NCI-H1930 (cell line): ENCODE data around the gene GPR119.
"Not testable (repeated sequence)": the region's sequence is repeated elsewhere in the genome, so short reads cannot be mapped to it uniquely, and the experiment has no call there.

ENCODE experiments used
- DNase-seq, 2 experiments: peaks; one replicate each; lab custom pipeline; 2025; lab: John Stamatoyannopoulos, UW

The GPR119 gene

GRCh38 chrX:130385520-130385919, at the start of gene GPR119:
Gene GPR119, minus strand, starts transcription at chrX:130385674. Its CDS starts 227 bp downstream, at chrX:130385447.
- DNase-seq: no peak

- DNase-seq: not testable (repeated sequence)
These were observed 43.8 kb upstream of the GPR119 start for GRCh38 chrX:130429236-130429635.

GRCh38 chrX:130426531-130426930, 41.1 kb upstream of the GPR119 start:
- no peak for DNase-seq

- no peak for DNase-seq
These were observed 33.8 kb upstream of the GPR119 start for GRCh38 chrX:130419263-130419662.

- no peak for DNase-seq
These were observed 33.3 kb upstream of the GPR119 start for GRCh38 chrX:130418740-130419139.

GRCh38 chrX:130418066-130418465, 32.6 kb upstream of the GPR119 start:
- no peak for DNase-seq

GRCh38 chrX:130416785-130417184, 31.3 kb upstream of the GPR119 start:
- no peak for DNase-seq

- DNase-seq: no peak
These were observed 29.7 kb upstream of the GPR119 start for GRCh38 chrX:130415201-130415600.

- DNase-seq: no peak
These were observed 29.3 kb upstream of the GPR119 start for GRCh38 chrX:130414800-130415199.

- no peak for DNase-seq
These were observed 27.9 kb upstream of the GPR119 start for GRCh38 chrX:130413415-130413814.

- DNase-seq: no peak
These were observed 16.8 kb upstream of the GPR119 start for GRCh38 chrX:130402208-130402684.

- peak; percentile 30 to 82 for DNase-seq
These were observed 16.1 kb upstream of the GPR119 start, which contains the start of gene RBMX2 for GRCh38 chrX:130401415-130402207. Gene RBMX2, plus strand, starts transcription at chrX:130401987. Its CDS starts 46 bp downstream, at chrX:130402033.

GRCh38 chrX:130395341-130395740, 9.9 kb upstream of the GPR119 start:
- no peak for DNase-seq

- peak in 1 of 2 experiments; percentile 55 for DNase-seq
These were observed 8.1 kb upstream of the GPR119 start for GRCh38 chrX:130393451-130394074.

GRCh38 chrX:130386408-130386808, 934 bp upstream of the GPR119 start:
- DNase-seq: no peak

- DNase-seq: no peak
These were observed 7.3 kb downstream of the GPR119 start for GRCh38 chrX:130378024-130378669.

- no peak for DNase-seq
These were observed 9.4 kb downstream of the GPR119 start for GRCh38 chrX:130376077-130376476.

- DNase-seq: not testable (repeated sequence)
These were observed 33.4 kb downstream of the GPR119 start for GRCh38 chrX:130352050-130352449.

- no peak for DNase-seq
These were observed 33.9 kb downstream of the GPR119 start for GRCh38 chrX:130351567-130351966.

GRCh38 chrX:130347321-130347720, 38.2 kb downstream of the GPR119 start:
- DNase-seq: no peak

GRCh38 chrX:130343411-130343810, 42.1 kb downstream of the GPR119 start:
- DNase-seq: no peak

- DNase-seq: no peak
These were observed 45.2 kb downstream of the GPR119 start for GRCh38 chrX:130340271-130340670.
